ENCODE measurements around the gene ZNF155. TPM values are rescaled to one million over a fixed set of nuclear protein-coding genes. Genes with fewer than 3 reads are reported as not detected.

ZNF155 gene
- polyA plus RNA-seq, 2 donors: 2.9 to 3.4 TPM

- H3K4me3 ChIP-seq (ENCODE audit: low read depth in 1 of 2, low read length in 2 of 2): peak within 1 kb of the TSS; percentile 92 to 97
- peaks cover 5 to 7% of the 10 kb centered on the region in 2 donors for H3K36me3 ChIP-seq (ENCODE audit: control insufficient read depth in 2 of 2, insufficient read depth in 2 of 2, low read length in 1 of 2)
- peaks cover 0 to 6% of the 10 kb centered on the region in 2 donors for H3K4me1 ChIP-seq (ENCODE audit: control insufficient read depth in 2 of 2, insufficient read depth in 2 of 2, low read length in 1 of 2)
- 1% methylated on average over 48 of the region's 48 CpGs for WGBS, 2 donors
- H3K27ac ChIP-seq (ENCODE audit: low read depth in 2 of 2, low read length in 1 of 2): peak within 1 kb of the TSS; percentile 59 to 75
- no peaks in the 10 kb centered on the region for H3K27me3 ChIP-seq (ENCODE audit: control insufficient read depth in 1 of 2, insufficient read depth in 2 of 2, low read length in 2 of 2)
- H3K9me3 ChIP-seq (ENCODE audit: control insufficient read depth in 2 of 2, insufficient read depth in 1 of 2, low read depth in 1 of 2, low read length in 1 of 2): peaks cover under 1 to 8% of the 10 kb centered on the region in 2 donors
Observed at GRCh38 chr19:44002566-44003460, 18.8 kb downstream of the ZNF155 start, which contains the start of gene ZNF230. TSS of gene ZNF230 (plus strand) at chr19:44002957. CDS start at chr19:44007079, 4,122 bp downstream.

- H3K27ac ChIP-seq (ENCODE audit: low read depth in 2 of 2, low read length in 1 of 2): peak overlapping the region in 1 of 2 donors; percentile 6
- peaks cover 10 to 13% of the 10 kb centered on the region in 2 donors for H3K36me3 ChIP-seq (ENCODE audit: control insufficient read depth in 2 of 2, insufficient read depth in 2 of 2, low read length in 1 of 2)
- H3K27me3 ChIP-seq (ENCODE audit: control insufficient read depth in 1 of 2, insufficient read depth in 2 of 2, low read length in 2 of 2): no peaks in the 10 kb centered on the region
- H3K9me3 ChIP-seq (ENCODE audit: control insufficient read depth in 2 of 2, insufficient read depth in 1 of 2, low read depth in 1 of 2, low read length in 1 of 2): peaks cover 2 to 8% of the 10 kb centered on the region in 2 donors
- peak overlapping the region; percentile 92 to 97 for H3K4me3 ChIP-seq (ENCODE audit: low read depth in 1 of 2, low read length in 2 of 2)
- H3K4me1 ChIP-seq (ENCODE audit: control insufficient read depth in 2 of 2, insufficient read depth in 2 of 2, low read length in 1 of 2): peaks cover 0 to 6% of the 10 kb centered on the region in 2 donors
- 4% methylated on average over 15 of the region's 15 CpGs for WGBS, 2 donors
Observed at GRCh38 chr19:44003461-44004009, 19.5 kb downstream of the ZNF155 start.

- Histone ChIP-seq H3K9me3 (ENCODE audit: control insufficient read depth in 2 of 2, insufficient read depth in 1 of 2, low read depth in 1 of 2, low read length in 1 of 2) (peaks cover 8 to 25% of the 10 kb centered on the region in 2 donors), H3K36me3 (ENCODE audit: control insufficient read depth in 2 of 2, insufficient read depth in 2 of 2, low read length in 1 of 2) (peaks cover 30 to 35% of the 10 kb centered on the region in 2 donors), H3K4me3 (ENCODE audit: low read depth in 1 of 2, low read length in 2 of 2) (no peak overlapping the region), H3K27ac (ENCODE audit: low read depth in 2 of 2, low read length in 1 of 2) (no peak overlapping the region), H3K27me3 (ENCODE audit: control insufficient read depth in 1 of 2, insufficient read depth in 2 of 2, low read length in 2 of 2) (no peaks in the 10 kb centered on the region), H3K4me1 (ENCODE audit: control insufficient read depth in 2 of 2, insufficient read depth in 2 of 2, low read length in 1 of 2) (peaks cover 0 to 6% of the 10 kb centered on the region in 2 donors)
- 90 to 95% methylated on average over 1 of the region's 1 CpG for WGBS, 2 donors
Observed at GRCh38 chr19:44005973-44006372, 22.0 kb downstream of the ZNF155 start.

GRCh38 chr19:44007473-44007872, 23.5 kb downstream of the ZNF155 start:
- Histone ChIP-seq H3K4me3 (ENCODE audit: low read depth in 1 of 2, low read length in 2 of 2) (no peak overlapping the region), H3K36me3 (ENCODE audit: control insufficient read depth in 2 of 2, insufficient read depth in 2 of 2, low read length in 1 of 2) (peaks cover 33 to 37% of the 10 kb centered on the region in 2 donors), H3K4me1 (ENCODE audit: control insufficient read depth in 2 of 2, insufficient read depth in 2 of 2, low read length in 1 of 2) (peaks cover 0 to 6% of the 10 kb centered on the region in 2 donors), H3K27me3 (ENCODE audit: control insufficient read depth in 1 of 2, insufficient read depth in 2 of 2, low read length in 2 of 2) (no peaks in the 10 kb centered on the region), H3K9me3 (ENCODE audit: control insufficient read depth in 2 of 2, insufficient read depth in 1 of 2, low read depth in 1 of 2, low read length in 1 of 2) (peaks cover 13 to 28% of the 10 kb centered on the region in 2 donors), H3K27ac (ENCODE audit: low read depth in 2 of 2, low read length in 1 of 2) (no peak overlapping the region)
- 97 to 98% methylated on average over 6 of the region's 6 CpGs for WGBS, 2 donors

- no peaks in the 10 kb centered on the region for H3K4me1 ChIP-seq (ENCODE audit: control insufficient read depth in 2 of 2, insufficient read depth in 2 of 2, low read length in 1 of 2)
- H3K27ac ChIP-seq (ENCODE audit: low read depth in 2 of 2, low read length in 1 of 2): no peak overlapping the region
- H3K27me3 ChIP-seq (ENCODE audit: control insufficient read depth in 1 of 2, insufficient read depth in 2 of 2, low read length in 2 of 2): no peaks in the 10 kb centered on the region
- peaks cover 33 to 37% of the 10 kb centered on the region in 2 donors for H3K36me3 ChIP-seq (ENCODE audit: control insufficient read depth in 2 of 2, insufficient read depth in 2 of 2, low read length in 1 of 2)
- H3K4me3 ChIP-seq (ENCODE audit: low read depth in 1 of 2, low read length in 2 of 2): peak overlapping the region in 1 of 2 donors; percentile 15
- H3K9me3 ChIP-seq (ENCODE audit: control insufficient read depth in 2 of 2, insufficient read depth in 1 of 2, low read depth in 1 of 2, low read length in 1 of 2): peaks cover 15 to 33% of the 10 kb centered on the region in 2 donors
- 97 to 98% methylated on average over 5 of the region's 5 CpGs for WGBS, 2 donors
Observed at GRCh38 chr19:44010468-44010867, 26.5 kb downstream of the ZNF155 start.

GRCh38 chr19:44019498-44019897, 35.5 kb downstream of the ZNF155 start:
- no peak overlapping the region for H3K4me3 ChIP-seq (ENCODE audit: low read depth in 1 of 2, low read length in 2 of 2)
- no peaks in the 10 kb centered on the region for H3K27me3 ChIP-seq (ENCODE audit: control insufficient read depth in 1 of 2, insufficient read depth in 2 of 2, low read length in 2 of 2)
- 35 to 41% methylated on average over 2 of the region's 2 CpGs for WGBS, 2 donors
- peaks cover under 1 to 3% of the 10 kb centered on the region in 2 donors for H3K9me3 ChIP-seq (ENCODE audit: control insufficient read depth in 2 of 2, insufficient read depth in 1 of 2, low read depth in 1 of 2, low read length in 1 of 2)
- no peaks in the 10 kb centered on the region for H3K36me3 ChIP-seq (ENCODE audit: control insufficient read depth in 2 of 2, insufficient read depth in 2 of 2, low read length in 1 of 2)
- H3K27ac ChIP-seq (ENCODE audit: low read depth in 2 of 2, low read length in 1 of 2): no peak overlapping the region
- no peaks in the 10 kb centered on the region for H3K4me1 ChIP-seq (ENCODE audit: control insufficient read depth in 2 of 2, insufficient read depth in 2 of 2, low read length in 1 of 2)

- H3K4me3 ChIP-seq (ENCODE audit: low read depth in 1 of 2, low read length in 2 of 2): no peak overlapping the region
- no peaks in the 10 kb centered on the region for H3K27me3 ChIP-seq (ENCODE audit: control insufficient read depth in 1 of 2, insufficient read depth in 2 of 2, low read length in 2 of 2)
- no peaks in the 10 kb centered on the region for H3K36me3 ChIP-seq (ENCODE audit: control insufficient read depth in 2 of 2, insufficient read depth in 2 of 2, low read length in 1 of 2)
- peaks cover 0 to 3% of the 10 kb centered on the region in 2 donors for H3K9me3 ChIP-seq (ENCODE audit: control insufficient read depth in 2 of 2, insufficient read depth in 1 of 2, low read depth in 1 of 2, low read length in 1 of 2)
- H3K4me1 ChIP-seq (ENCODE audit: control insufficient read depth in 2 of 2, insufficient read depth in 2 of 2, low read length in 1 of 2): peaks cover 2 to 3% of the 10 kb centered on the region in 2 donors
- no peak overlapping the region for H3K27ac ChIP-seq (ENCODE audit: low read depth in 2 of 2, low read length in 1 of 2)
Observed at GRCh38 chr19:44021221-44021620, 37.2 kb downstream of the ZNF155 start.

GRCh38 chr19:44024900-44025216, 40.9 kb downstream of the ZNF155 start:
- Histone ChIP-seq H3K27ac (ENCODE audit: low read depth in 2 of 2, low read length in 1 of 2) (no peak overlapping the region), H3K4me1 (ENCODE audit: control insufficient read depth in 2 of 2, insufficient read depth in 2 of 2, low read length in 1 of 2) (peaks cover 2 to 3% of the 10 kb centered on the region in 2 donors), H3K36me3 (ENCODE audit: control insufficient read depth in 2 of 2, insufficient read depth in 2 of 2, low read length in 1 of 2) (peaks cover 3 to 15% of the 10 kb centered on the region in 2 donors), H3K27me3 (ENCODE audit: control insufficient read depth in 1 of 2, insufficient read depth in 2 of 2, low read length in 2 of 2) (no peaks in the 10 kb centered on the region), H3K9me3 (ENCODE audit: control insufficient read depth in 2 of 2, insufficient read depth in 1 of 2, low read depth in 1 of 2, low read length in 1 of 2) (peaks cover 0 to 6% of the 10 kb centered on the region in 2 donors), H3K4me3 (ENCODE audit: low read depth in 1 of 2, low read length in 2 of 2) (peak overlapping the region; percentile 76 to 99)
- WGBS, 2 donors: 38 to 47% methylated on average over 4 of the region's 4 CpGs

- peaks cover 0 to 6% of the 10 kb centered on the region in 2 donors for H3K9me3 ChIP-seq (ENCODE audit: control insufficient read depth in 2 of 2, insufficient read depth in 1 of 2, low read depth in 1 of 2, low read length in 1 of 2)
- WGBS, 2 donors: 2 to 3% methylated on average over 37 of the region's 37 CpGs
- peaks cover 5 to 15% of the 10 kb centered on the region in 2 donors for H3K36me3 ChIP-seq (ENCODE audit: control insufficient read depth in 2 of 2, insufficient read depth in 2 of 2, low read length in 1 of 2)
- peak within 1 kb of the TSS; percentile 76 to 99 for H3K4me3 ChIP-seq (ENCODE audit: low read depth in 1 of 2, low read length in 2 of 2)
- no peaks in the 10 kb centered on the region for H3K27me3 ChIP-seq (ENCODE audit: control insufficient read depth in 1 of 2, insufficient read depth in 2 of 2, low read length in 2 of 2)
- peaks cover 2 to 3% of the 10 kb centered on the region in 2 donors for H3K4me1 ChIP-seq (ENCODE audit: control insufficient read depth in 2 of 2, insufficient read depth in 2 of 2, low read length in 1 of 2)
- H3K27ac ChIP-seq (ENCODE audit: low read depth in 2 of 2, low read length in 1 of 2): peak within 1 kb of the TSS in 1 of 2 donors; percentile 60
Observed at GRCh38 chr19:44025217-44025936, 41.4 kb downstream of the ZNF155 start, which contains the start of gene ZNF222. TSS of gene ZNF222 (plus strand) at chr19:44025379. CDS start at chr19:44025437, 58 bp downstream.

Data from esophagus (tissue), 2 donors.